ENCODE data around the gene COL26A1.
"Not testable (repeated sequence)": the region's sequence is repeated elsewhere in the genome, so short reads cannot be mapped to it uniquely, and the experiment has no call there.

COL26A1 gene

DNA sequence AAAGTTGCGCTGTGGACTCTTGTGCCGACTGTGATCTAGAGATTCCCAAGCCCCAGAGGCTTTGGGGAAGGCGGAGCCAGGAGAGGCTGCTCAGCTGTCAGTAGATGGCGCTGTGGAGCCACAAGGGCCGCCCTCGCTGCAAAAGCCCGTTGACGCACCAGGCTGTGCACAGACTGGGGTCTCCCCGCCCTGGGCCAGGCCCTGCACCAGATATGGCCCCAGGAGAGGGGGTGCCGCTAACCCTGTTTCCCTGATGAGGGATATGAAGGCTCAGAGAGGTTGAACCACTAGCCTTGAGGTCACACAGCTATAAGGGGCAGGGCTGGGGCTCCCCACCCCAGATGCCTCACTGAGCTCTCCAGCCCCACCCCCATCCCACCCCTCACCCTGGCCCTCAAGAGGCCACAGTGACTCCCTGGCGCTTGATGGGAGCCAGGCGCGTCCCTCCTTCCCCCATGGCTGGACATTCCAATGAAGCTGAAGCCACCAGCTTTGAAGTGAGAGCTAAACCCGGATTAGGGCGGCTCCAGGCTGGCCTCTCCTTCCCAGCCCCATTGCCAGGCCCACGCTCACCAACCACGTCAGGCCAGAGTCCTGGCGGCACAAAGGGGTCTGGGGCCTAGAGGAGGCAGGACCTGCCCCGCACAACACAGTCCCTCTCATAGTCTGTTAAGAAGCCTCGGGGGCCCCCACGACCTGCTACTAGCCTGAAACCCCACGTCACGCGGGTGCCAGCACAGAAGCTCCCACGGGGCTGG, 240.0 kb downstream of the COL26A1 start:
- peak; percentile 70 for DNase-seq

DNA sequence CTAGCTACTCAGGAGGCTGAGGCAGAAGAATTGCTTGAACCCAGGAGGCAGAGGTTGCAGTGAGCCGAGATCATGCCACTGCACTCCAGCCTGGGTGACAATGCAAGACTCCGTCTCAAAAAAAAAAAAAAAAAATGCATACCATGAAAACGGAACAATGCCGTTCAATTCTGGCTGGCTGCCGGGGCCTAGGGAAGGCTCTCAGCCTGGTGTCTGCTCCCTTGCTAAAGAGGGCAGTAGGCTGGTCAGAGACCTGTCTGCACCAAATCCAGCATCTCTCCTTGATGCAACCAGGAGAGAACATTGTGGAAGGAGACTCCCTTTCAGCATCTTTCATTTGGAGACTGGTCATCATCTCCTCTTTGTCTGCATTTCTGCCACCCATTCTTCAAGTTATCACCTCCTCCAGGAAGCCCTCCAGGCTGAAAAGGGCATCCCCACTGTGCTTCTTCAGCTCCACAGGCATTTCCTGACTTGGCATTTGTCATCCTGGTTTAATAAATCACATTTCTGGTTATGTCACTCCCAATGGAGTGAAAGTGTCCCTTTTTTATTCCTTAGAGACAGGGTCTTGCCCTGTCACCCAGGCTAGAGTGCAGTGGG, 241.8 kb downstream of the COL26A1 start:
- no peak for DNase-seq

DNA sequence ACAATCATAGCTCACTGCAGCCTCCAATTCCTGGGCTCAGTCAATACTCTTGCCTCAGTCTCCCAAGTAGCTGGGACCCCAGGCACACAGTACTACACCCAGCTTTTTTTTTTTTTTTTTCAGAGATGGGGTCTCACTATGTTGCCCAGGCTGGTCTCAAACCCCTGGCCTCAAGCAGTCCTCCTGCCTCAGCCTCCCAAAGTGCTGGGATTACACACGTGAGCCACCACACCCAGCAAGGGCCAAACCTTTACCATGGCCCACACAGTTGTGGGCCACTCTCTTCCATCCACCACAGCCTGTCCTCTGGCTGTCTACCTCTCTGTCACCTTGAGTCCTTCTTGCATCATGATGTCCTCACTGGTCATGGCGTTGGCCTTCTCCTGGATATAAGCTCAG, 242.3 kb downstream of the COL26A1 start:
- DNase-seq, result not testable (repeated sequence)

DNA sequence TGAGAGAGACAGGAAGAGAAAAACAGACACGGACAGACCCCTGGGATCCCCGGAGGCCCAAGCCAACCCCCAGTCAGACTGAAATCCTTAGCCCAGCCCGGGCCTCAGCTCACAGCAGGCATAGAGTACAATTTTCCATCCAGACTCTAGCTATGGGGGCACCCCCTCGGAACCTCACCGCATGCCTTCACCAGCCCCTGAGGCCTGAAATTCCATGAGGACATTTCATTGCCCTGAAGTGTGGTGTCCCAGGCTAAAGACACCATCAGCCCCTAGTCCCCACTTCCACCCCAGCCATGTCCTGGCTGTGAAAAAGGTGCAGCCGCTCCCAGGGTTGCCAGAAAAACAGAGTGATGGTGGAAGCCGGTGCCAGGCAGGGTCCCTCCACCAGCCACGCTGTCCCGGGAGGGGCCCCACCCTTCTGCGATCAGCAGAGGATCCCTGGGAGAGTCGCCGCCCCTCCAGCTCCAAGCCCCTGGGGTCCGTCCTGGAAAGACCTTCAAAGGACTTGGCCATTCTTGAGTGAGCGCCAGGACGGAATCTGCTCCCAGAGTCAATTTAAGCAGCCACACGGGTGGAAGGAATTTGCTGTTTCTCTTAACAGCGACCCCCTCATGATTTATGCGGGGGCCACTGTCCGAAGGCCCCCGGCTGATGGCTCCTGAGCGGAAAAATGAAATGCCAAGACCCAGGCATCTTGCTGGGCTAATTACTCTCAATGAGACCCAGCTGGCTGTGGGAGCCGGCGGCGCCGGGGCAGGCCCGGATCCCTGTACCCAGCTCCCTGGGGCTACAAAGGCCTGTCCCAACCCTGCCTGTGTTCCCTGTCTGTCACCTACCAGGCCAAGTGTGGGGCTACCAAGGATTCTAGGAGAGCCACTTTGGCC, 243.2 kb downstream of the COL26A1 start:
- no peak for DNase-seq

GRCh38 chr7:101606498-101606923, 243.8 kb downstream of the COL26A1 start:
- DNase-seq, result no peak
